CD4-positive, alpha-beta T cell treated with Interleukin-10 for 1 hour (primary cell): Measurements from ENCODE around the gene LRP5.

Source experiments
- DNase-seq: peaks from one replicate; pipeline ENCODE4 v3.0.0-alpha.2; 2020

LRP5 gene

DNA sequence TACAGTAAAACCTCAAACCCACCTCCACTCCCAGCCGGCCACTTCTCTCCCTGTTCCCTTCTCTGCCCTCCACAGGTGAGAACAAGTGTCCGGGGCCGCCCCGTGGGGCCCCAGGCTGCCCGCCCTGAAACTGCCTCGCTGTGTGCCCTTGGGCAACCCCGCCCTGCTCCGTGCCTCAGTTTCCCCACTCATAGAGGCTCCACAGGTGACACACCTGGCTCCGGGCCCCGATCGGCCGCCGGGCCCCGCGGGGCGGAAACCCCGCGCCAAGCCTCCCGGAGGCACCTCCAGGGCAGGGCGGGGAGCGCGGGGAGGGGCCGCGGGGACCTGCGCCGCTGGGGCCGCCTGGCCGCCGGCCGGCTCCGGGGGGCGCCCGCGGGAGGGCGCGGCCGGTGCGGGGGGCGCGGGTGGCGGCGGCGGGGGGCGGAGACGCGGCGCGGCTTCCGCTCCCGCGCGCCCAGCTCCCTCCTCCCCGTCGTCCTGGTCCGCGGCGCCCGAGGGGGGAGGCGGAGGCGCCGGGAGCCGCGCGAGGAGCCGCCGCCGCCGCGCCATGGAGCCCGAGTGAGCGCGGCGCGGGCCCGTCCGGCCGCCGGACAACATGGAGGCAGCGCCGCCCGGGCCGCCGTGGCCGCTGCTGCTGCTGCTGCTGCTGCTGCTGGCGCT is at the start of gene LRP5:
Gene LRP5 (plus strand): TSS at position 475 of the 663 bp plus-strand sequence. CDS start 124 bp downstream, at position 599.
- DNase-seq, result no peak

DNA sequence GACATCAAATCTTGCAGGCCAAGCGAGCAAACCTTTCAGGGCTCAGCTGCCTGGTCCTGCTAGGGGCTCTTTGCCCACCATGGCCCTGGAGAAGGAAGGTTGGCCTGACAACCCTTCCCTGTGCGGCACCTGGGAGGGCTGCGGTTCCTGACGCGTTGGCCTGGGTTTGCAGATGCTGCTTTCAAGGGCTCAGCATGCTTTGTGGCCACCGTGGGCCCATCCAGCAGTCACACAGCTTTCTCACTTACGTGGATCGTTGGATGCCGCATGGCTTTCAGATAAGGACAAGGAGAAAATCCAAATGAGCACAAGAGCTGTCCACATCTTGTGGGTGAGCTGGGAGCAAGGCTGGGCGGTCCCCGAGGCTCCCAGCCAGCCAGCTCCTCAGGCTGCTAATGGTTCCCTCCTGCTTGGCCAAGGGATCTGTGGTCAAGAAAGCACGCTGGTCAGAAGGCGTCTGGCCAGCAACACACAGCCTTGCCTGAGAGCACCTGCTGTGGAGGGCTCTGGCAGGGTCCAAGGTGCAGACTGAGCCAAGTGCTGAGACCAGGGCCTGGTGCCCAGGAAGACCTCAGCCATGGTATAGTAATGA is 48.9 kb upstream of the LRP5 start:
- DNase-seq, result no peak

- DNase-seq, result no peak
Measured at GRCh38 chr11:68264244-68264643, 48.1 kb upstream of the LRP5 start.

DNA sequence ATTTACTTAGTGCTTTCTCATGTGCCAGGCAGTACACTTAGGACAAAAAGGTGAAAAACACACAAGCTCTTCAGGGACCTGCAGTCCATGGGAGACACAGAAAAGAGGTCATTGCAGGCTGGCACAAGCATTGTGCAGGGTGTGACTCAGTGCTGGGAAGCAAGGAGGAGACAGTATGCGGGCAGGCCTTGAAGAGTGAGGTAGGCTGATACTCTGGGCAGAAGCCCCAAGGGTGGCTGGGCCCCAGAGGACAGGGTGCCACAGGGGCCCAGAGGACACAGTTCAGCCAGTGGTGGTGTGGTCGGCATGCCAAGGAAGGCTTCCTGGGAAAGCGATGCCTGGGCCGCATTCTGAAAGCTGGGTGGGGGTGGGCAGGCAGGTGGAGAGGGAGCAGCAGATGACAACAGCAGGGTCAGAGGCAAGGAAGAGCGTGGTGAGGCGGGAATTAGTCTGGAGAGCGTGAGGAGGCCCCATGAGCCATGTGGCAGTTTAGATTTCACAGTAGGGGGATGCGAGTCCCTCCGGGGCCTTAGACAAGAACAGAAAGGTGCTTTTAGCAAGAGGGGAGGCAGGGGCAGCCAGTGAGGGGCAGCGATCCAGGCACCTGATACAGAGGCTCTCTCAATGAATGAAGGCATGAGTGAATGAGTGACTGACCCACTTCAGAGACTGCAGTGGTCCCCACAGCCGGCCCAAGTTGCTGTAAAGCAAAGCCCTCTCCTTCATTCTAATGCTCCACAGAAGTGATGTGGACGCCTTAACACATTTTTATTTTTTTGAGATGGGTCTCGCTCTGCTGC is 47.5 kb upstream of the LRP5 start:
- DNase-seq, result no peak

- DNase-seq, result no peak
Measured at GRCh38 chr11:68266121-68266891, 46.1 kb upstream of the LRP5 start.

- no peak for DNase-seq
Measured at GRCh38 chr11:68266936-68267880, 45.2 kb upstream of the LRP5 start.

DNA sequence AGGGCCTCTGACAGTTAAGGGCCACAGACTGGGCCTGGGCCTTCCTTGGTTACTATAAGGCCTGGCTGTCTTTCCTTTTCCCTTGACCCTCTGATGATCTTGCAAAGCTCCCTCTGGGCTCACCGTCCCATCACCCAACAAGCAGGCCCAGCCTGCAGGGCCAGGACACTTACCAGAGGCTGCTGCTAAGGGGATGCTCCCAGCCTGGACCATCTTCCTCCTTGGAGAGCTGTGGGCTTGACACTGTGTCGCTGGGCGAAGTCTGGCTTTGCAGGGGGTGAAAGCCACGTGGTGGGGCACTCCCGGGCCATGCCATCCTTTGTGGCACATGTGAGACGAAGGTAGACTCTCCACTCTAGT is 44.5 kb upstream of the LRP5 start:
- DNase-seq, result no peak

GRCh38 chr11:68269414-68270081 is 42.8 kb upstream of the LRP5 start:
- DNase-seq, result no peak

DNA sequence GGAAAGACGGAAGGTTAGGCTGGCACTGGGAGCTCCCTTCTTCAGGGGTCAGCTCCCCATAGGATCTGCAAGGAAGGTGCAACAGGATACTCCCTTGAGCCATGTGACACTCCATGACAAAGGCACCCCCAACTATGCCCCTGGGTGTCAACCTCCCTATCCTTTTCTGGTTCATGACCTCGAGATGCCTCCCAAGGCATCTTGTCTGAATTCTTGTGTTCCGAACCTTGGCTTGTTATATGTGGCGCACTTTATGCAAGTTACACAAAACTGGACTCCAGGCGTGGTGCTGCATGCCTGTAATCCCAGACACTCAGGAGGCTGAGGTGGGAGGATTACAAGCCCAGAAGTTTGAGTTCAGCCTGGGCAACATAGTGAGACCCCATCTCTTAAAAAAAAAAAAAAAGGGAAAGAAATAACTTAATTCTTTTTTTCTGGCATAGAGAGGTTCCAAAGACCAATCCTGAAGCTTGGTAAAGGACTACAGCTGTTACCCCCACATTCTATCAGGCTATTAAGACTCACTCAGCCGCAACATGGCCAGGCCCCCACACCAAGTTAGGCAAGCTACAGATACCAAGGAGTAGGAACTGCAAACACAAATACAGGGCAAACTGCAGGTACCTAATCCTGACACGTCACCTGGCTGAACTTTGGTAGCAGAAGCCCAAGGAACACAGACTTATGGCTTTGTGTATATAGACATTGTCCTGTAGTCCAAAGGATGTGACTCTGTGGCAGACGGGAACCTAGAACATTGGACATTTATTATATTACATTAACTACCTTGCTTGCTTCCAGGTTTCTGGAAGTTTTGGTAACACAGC is 42.0 kb upstream of the LRP5 start:
- no peak for DNase-seq

GRCh38 chr11:68271023-68271780 is 41.2 kb upstream of the LRP5 start:
- DNase-seq, result peak; percentile 71

GRCh38 chr11:68271781-68272608 is 40.4 kb upstream of the LRP5 start, which contains the start of gene C11orf24:
C11orf24 (minus strand) TSS chr11:68271973; CDS start chr11:68263767, 8,206 bp downstream.
- DNase-seq, result peak; percentile 94

- DNase-seq, result no peak
Measured at GRCh38 chr11:68273026-68273738, 39.2 kb upstream of the LRP5 start.

DNA sequence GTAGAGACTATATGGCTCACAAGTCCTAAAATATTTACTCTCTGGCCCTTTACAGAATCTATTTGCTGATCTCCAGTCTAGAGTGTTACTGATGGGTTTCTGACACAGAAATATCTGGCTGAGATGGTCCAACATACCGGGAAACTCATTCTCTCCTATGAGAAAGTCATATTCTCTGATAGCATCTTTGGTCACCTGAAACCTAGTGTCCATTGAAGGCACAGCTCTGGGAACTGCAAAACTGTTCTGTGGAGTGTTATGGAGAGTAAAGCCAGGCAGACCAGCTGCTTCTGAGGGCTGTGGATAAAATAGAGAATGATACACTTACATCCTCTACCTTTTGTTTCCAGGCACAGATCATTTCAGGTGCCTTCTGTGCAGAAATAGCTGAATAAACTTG is 38.1 kb upstream of the LRP5 start:
- no peak for DNase-seq

DNA sequence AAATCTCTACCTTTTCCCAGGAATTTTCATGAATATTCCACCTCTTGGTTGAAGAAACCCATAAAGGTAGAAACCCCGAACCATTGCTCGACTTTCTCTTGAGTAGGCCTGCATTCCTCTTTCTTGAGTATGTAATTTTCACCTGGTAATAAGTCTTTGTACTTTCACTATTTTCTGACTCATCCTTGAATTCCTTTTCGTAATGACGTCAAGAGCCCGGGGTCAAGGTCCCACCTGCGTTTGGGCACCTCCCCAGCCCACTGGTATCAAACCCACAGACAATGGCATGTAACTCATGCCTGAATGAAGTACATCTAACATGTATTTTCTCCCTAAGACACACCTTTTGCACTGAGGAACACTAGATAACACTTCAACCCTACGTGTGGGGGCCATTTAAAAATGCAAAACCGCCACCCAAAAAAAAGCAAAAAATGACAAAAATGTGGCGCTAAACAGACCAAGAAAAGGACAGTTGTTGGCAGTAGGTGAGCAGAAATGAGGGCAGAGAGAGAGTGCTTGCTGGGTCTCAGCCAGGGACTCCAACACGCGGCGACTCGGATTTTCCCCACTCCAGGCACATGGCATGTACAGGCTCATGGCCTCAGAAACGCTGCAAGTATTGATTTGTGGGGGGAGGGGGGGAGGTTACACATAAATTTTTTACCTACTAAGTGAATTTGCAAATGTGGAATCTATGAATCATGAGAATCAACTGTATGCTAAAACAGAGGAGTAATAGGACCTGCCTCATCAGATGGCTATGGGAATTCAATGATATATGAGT is 36.5 kb upstream of the LRP5 start:
- no peak for DNase-seq

DNA sequence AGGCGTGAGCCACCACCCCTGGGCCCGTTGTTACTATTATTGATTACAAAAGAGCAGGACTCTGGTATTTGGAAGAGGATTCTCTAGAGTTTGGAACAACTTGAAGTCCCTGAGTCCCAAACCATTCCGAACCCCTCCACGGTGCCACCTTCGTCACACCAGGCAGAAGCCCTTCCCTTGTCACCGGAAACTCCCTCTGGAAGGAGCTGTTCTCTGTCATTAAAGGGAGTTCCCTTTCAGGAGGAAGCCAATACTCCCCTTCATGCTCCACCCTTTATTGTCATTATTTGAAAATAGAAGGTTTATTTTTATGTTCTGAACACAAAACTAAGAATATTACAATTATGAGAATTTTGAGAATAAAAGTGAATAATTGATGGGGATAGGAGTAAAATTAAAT is 35.5 kb upstream of the LRP5 start:
- no peak for DNase-seq

DNA sequence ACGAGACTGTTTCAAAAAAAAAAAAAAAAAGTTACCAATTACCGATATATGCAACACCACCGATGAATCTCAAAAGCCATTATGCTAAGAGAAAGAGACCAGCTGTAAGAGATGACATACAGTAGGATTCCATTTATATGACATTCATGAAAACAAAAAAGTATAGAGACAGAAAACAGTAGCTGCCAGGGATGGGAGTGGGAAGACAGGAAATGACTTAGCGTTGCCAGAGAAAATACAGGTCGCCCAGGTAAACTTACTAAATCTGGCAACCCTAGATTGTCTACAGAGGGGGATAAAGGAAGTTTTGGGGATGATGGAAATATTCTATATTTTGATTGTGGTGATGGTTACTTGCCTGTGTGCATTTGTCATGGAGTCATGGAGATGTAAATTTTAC is 32.7 kb upstream of the LRP5 start:
- DNase-seq, result no peak

DNA sequence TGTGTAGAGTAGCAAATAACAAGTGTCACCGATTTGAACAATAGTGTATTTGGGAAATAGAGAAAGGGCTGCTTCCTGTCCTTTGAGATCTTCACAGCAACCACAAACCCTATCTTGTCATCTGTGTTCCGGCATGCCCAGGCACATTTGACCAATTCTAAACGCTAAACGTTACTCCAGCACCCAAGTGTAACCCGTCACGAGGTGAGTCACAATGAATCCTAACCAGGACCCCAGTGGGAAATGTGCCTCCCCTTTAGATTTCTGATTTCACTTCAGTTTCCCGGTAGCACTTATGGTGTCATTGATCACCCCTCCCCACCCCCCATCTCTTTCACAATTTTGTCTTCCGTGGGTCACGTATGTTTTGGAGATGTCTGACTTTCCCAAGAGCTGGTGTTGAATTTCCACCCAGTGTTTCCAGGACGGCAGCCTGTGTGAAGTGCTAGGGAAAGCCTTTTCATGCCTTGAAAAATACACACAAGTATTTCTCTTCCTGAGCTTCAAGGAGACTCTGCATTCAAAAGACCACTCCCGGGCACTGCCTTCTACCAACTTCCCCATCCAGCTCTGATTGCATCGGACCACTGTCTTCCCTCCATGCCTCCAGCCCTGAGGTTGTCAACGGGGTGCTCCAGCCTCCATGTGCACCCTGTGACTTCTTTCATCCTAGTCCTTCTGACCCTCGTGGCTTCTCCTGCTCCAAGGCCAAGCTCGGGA is 30.1 kb upstream of the LRP5 start:
- peak; percentile 65 for DNase-seq
